GM18519 (cell line): Measurements from ENCODE around the gene PSME4.
"Not testable (repeated sequence)": the region's sequence is repeated elsewhere in the genome, so short reads cannot be mapped to it uniquely, and the experiment has no call there.

Experiments
- ATAC-seq: cut with Tn5 transposase; IDR thresholded peaks from one replicate; pipeline ENCODE4 v1.9.1; 2021; ENCODE audit warnings: mild to moderate bottlenecking, moderate library complexity; ENCODE audit not compliant: unreplicated experiment, low FRiP score

Gene PSME4

GRCh38 chr2:53843595-53843994 lies 127.2 kb downstream of the PSME4 start:
- ATAC-seq: no peak

GRCh38 chr2:53842891-53843290 lies 127.9 kb downstream of the PSME4 start:
- ATAC-seq: no peak

GRCh38 chr2:53841651-53842050 lies 129.1 kb downstream of the PSME4 start:
- not testable (repeated sequence) for ATAC-seq

GRCh38 chr2:53840580-53840979 lies 130.2 kb downstream of the PSME4 start:
- no peak for ATAC-seq

GRCh38 chr2:53829980-53830290 lies 140.9 kb downstream of the PSME4 start:
- ATAC-seq: not testable (repeated sequence)

GRCh38 chr2:53829273-53829979 lies 141.4 kb downstream of the PSME4 start:
- ATAC-seq: no peak

GRCh38 chr2:53828331-53828730 lies 142.5 kb downstream of the PSME4 start:
- ATAC-seq: no peak

GRCh38 chr2:53827398-53828175 lies 143.2 kb downstream of the PSME4 start:
- ATAC-seq: no peak

GRCh38 chr2:53826587-53827397 lies 144.0 kb downstream of the PSME4 start:
- ATAC-seq: no peak

- ATAC-seq: no peak
Observed at GRCh38 chr2:53826030-53826410, 144.8 kb downstream of the PSME4 start.

- ATAC-seq: not testable (repeated sequence)
Observed at GRCh38 chr2:53823639-53824038, 147.2 kb downstream of the PSME4 start.

GRCh38 chr2:53821810-53822209 lies 149.0 kb downstream of the PSME4 start:
- ATAC-seq: no peak

- no peak for ATAC-seq
Observed at GRCh38 chr2:53820711-53821110, 150.1 kb downstream of the PSME4 start.

- ATAC-seq: no peak
Observed at GRCh38 chr2:53820048-53820447, 150.7 kb downstream of the PSME4 start.

GRCh38 chr2:53819634-53820033 lies 151.2 kb downstream of the PSME4 start:
- ATAC-seq: no peak

GRCh38 chr2:53818854-53819435 lies 151.8 kb downstream of the PSME4 start:
- no peak for ATAC-seq
